Coronary artery (tissue), 2 donors: ENCODE data around the gene UBE4B.
"Not testable (repeated sequence)": the region's sequence is repeated elsewhere in the genome, so short reads cannot be mapped to it uniquely, and the experiment has no call there.

Experiments used
- DNase-seq: peaks from one replicate; pipeline ENCODE4 v3.0.0-alpha.2; 2017; ENCODE audit warnings: low spot score
- H3K27ac ChIP-seq, 2 donors: fragments of 200-600 bp; sonication (generic); one replicate each; pipeline ENCODE4 v1.5.1; 2016 to 2019
- H3K4me3 ChIP-seq: fragments of 200-600 bp; sonication (generic); 2 replicates; pipeline ENCODE4 v1.5.1; 2016; ENCODE audit warnings: mild to moderate bottlenecking, moderate library complexity
- CTCF ChIP-seq: fragments of 200-600 bp; sonication (generic); IDR thresholded peaks from one replicate; pipeline ENCODE4 v1.5.1; 2019; ENCODE audit warnings: antibody characterized with exemption

The UBE4B gene

GRCh38 chr1:10195570-10195969 is 162.8 kb downstream of the UBE4B start:
- Histone ChIP-seq H3K27ac (no peak overlapping the region), H3K4me3 (no peak overlapping the region)
- TF ChIP-seq CTCF, result no peak
- no peak for DNase-seq

GRCh38 chr1:10196976-10197375 is 164.2 kb downstream of the UBE4B start:
- H3K27ac ChIP-seq, result no peak overlapping the region
- H3K4me3 ChIP-seq, result no peak overlapping the region
- TF ChIP-seq CTCF, result no peak
- no peak for DNase-seq

GRCh38 chr1:10200620-10201019 is 167.9 kb downstream of the UBE4B start:
- no peak for DNase-seq
- no peak for TF ChIP-seq CTCF

GRCh38 chr1:10204003-10204642 is 171.4 kb downstream of the UBE4B start:
- H3K27ac ChIP-seq, result no peak overlapping the region
- H3K4me3 ChIP-seq, result no peak overlapping the region
- no peak for DNase-seq
- no peak for TF ChIP-seq CTCF

More at GRCh38 chr1:10200620-10201019, 167.9 kb downstream of the UBE4B start:
- H3K27ac ChIP-seq, result no peak overlapping the region
- H3K4me3 ChIP-seq, result no peak overlapping the region

- not testable (repeated sequence) for H3K4me3 ChIP-seq, H3K27ac ChIP-seq, DNase-seq
Measured at GRCh38 chr1:10205206-10205605, 172.4 kb downstream of the UBE4B start.

GRCh38 chr1:10207810-10208209 is 175.1 kb downstream of the UBE4B start:
- TF ChIP-seq CTCF, result no peak
- no peak for DNase-seq
- H3K4me3 ChIP-seq, result no peak overlapping the region
- H3K27ac ChIP-seq, result no peak overlapping the region

- no peak for TF ChIP-seq CTCF
- DNase-seq, result no peak
- no peak overlapping the region for H3K27ac ChIP-seq
- H3K4me3 ChIP-seq, result no peak overlapping the region
Measured at GRCh38 chr1:10208537-10208936, 175.8 kb downstream of the UBE4B start.

- DNase-seq, result no peak
- H3K4me3 ChIP-seq, result peak overlapping the region; percentile 98
- H3K27ac ChIP-seq, result peak overlapping the region; percentile 100
- TF ChIP-seq CTCF, result no peak
Measured at GRCh38 chr1:10209590-10209904, 176.8 kb downstream of the UBE4B start.
